K562 (cell line): ENCODE data around the gene SLC25A18. TPM values are rescaled to one million over a fixed set of nuclear protein-coding genes. Genes with fewer than 3 reads are reported as not detected.

Source experiments
- ARNT ChIP-seq, 2 experiments: fragments of 450-650 bp; IDR thresholded peaks; 2 replicates each; pipeline ENCODE4 v1.6.1; 2016; ENCODE audit warnings: mild to moderate bottlenecking in 1 of 2
- DLX4 ChIP-seq: fragments of 250-450 bp; sonication (Bioruptor Pico); IDR thresholded peaks from 2 replicates; pipeline ENCODE4 v1.6.1; 2021; ENCODE audit warnings: mild to moderate bottlenecking
- E2F5 ChIP-seq: sonication (generic); formaldehyde crosslinking; IDR thresholded peaks from 2 replicates; pipeline ENCODE4 v1.8.0; 2022; ENCODE audit warnings: mild to moderate bottlenecking, missing genetic modification reagents
- GABPB1 ChIP-seq: sonication (generic); formaldehyde crosslinking; IDR thresholded peaks from 2 replicates; pipeline ENCODE4 v1.8.0; 2022; ENCODE audit warnings: mild to moderate bottlenecking, missing genetic modification reagents
- HCFC1 ChIP-seq: IDR thresholded peaks from 2 replicates; pipeline ENCODE4 v1.6.1; 2012; ENCODE audit warnings: low read depth, low read length, improper control_type of control experiment
- HDAC1 ChIP-seq, 2 experiments: fragments of 450-650 bp; IDR thresholded peaks; 2 replicates each; pipeline ENCODE4 v1.6.1; 2016 to 2017; ENCODE audit warnings: inconsistent platforms in 1 of 2, mild to moderate bottlenecking in 1 of 2, moderate library complexity in 1 of 2
- KLF13 ChIP-seq: fragments of 450-650 bp; IDR thresholded peaks from 2 replicates; pipeline ENCODE4 v1.6.1; 2016; ENCODE audit warnings: missing genetic modification characterization, low read depth, mild to moderate bottlenecking, missing compliant biosample characterization, moderate library complexity, borderline replicate concordance
- NEUROD1 ChIP-seq: fragments of 150-350 bp; IDR thresholded peaks from 2 replicates; pipeline ENCODE4 v1.6.1; 2014; ENCODE audit warnings: borderline replicate concordance, low read length, low read depth; ENCODE audit not compliant: partially characterized antibody
- NFYB ChIP-seq: IDR thresholded peaks from 2 replicates; pipeline ENCODE4 v1.6.1; 2011; ENCODE audit warnings: mild to moderate bottlenecking, moderate library complexity; ENCODE audit not compliant: insufficient read length; ENCODE audit errors: extremely low read depth
- POLR3A ChIP-seq: IDR thresholded peaks from 2 replicates; pipeline ENCODE4 v1.6.1; 2011; ENCODE audit warnings: borderline replicate concordance, mild to moderate bottlenecking, moderate library complexity; ENCODE audit not compliant: insufficient read length, insufficient read depth; ENCODE audit errors: extremely low read depth
- SLC30A9 ChIP-seq: fragments of 250-450 bp; sonication (Bioruptor Pico); IDR thresholded peaks from 2 replicates; pipeline ENCODE4 v1.8.0; 2022; ENCODE audit warnings: mild to moderate bottlenecking, moderate library complexity
- SNRNP70 ChIP-seq: fragments of 200-400 bp; formaldehyde crosslinking; optimal IDR thresholded peaks from 2 replicates; pipeline ENCODE3; 2017; ENCODE audit warnings: low read depth, low read length
- SPI1 ChIP-seq: IDR thresholded peaks from 2 replicates; pipeline ENCODE4 v1.6.1; 2011; ENCODE audit warnings: low read depth, low read length, control low read depth, borderline replicate concordance
- SRSF9 ChIP-seq: fragments of 200-400 bp; formaldehyde crosslinking; IDR thresholded peaks from 2 replicates; pipeline ENCODE4 v1.6.1; 2017; ENCODE audit warnings: low read depth, low read length, borderline replicate concordance
- ZNF583 ChIP-seq: fragments of 250-450 bp; sonication (Bioruptor Pico); IDR thresholded peaks from 2 replicates; pipeline ENCODE4 v1.4.0; 2020
- polyA plus RNA-seq, 8 experiments: library from polyadenylated mRNA; depleted of rRNA in 4 of 8; stranded (reverse) in 5 of 8; unstranded in 3 of 8; fragments of >200 nt; fragmentation: Nextera tagmentation in 2 of 8; fragmentation: Illumina TruSeq in 1 of 8; extraction: Ambion mirVana in 2 of 8; extraction: Trizol in 1 of 8; gene quantifications; 2 replicates each; pipeline versions ENCODE4 v1.2.1 to v1.2.3, GENCODE V29; 2011 to 2014; ENCODE audit warnings: inconsistent platforms in 1 of 8, missing spikeins in 1 of 8
- total RNA-seq, 7 experiments: library from RNA; depleted of rRNA in 6 of 7; stranded (reverse); fragments of >200 nt in 6 of 7; fragmentation: Illumina TruSeq in 2 of 7; extraction: Trizol in 2 of 7; gene quantifications; 2 replicates each; pipeline versions ENCODE4 v1.2.1 to v1.2.3, GENCODE V29; 2011 to 2021; ENCODE audit warnings: low replicate concordance in 1 of 7
- TF ChIP-seq, protein P1 (sequence below): fragments of 450-650 bp; IDR thresholded peaks from 2 replicates; pipeline ENCODE4 v1.6.1; 2017; ENCODE audit warnings: antibody characterized with exemption, mild to moderate bottlenecking
- TF ChIP-seq, protein P2 (sequence below): fragments of 450-650 bp; formaldehyde crosslinking; IDR thresholded peaks from 2 replicates; pipeline ENCODE4 v1.4.0; 2022; ENCODE audit warnings: missing genetic modification characterization
- TF ChIP-seq, protein P3 (sequence below): fragments of 250-450 bp; sonication (Bioruptor Pico); IDR thresholded peaks from 2 replicates; pipeline ENCODE4 v1.5.0; 2022; ENCODE audit warnings: mild to moderate bottlenecking

Gene SLC25A18
- total and polyA plus RNA-seq, 9 of the 15 experiments (the other 6 are each of a cell fraction or from before 2014, with no cell fraction given), result 0.04 TPM; not detected in 8

GRCh38 chr22:17633217-17633997, 70.1 kb downstream of the SLC25A18 start (continued):
- no peak for TF ChIP-seq HCFC1
- no peak for TF ChIP-seq SNRNP70
- TF ChIP-seq ARNT (IDR thresholded peaks at IDR 0.05), result peak; percentile 11 to 80; a peak in 1 of 4 replicates
- no peak for TF ChIP-seq HDAC1 (IDR thresholded peaks at IDR 0.05)
- no peak for TF ChIP-seq DLX4 (CRISPR knock-in tag)
- TF ChIP-seq, protein P1, sequence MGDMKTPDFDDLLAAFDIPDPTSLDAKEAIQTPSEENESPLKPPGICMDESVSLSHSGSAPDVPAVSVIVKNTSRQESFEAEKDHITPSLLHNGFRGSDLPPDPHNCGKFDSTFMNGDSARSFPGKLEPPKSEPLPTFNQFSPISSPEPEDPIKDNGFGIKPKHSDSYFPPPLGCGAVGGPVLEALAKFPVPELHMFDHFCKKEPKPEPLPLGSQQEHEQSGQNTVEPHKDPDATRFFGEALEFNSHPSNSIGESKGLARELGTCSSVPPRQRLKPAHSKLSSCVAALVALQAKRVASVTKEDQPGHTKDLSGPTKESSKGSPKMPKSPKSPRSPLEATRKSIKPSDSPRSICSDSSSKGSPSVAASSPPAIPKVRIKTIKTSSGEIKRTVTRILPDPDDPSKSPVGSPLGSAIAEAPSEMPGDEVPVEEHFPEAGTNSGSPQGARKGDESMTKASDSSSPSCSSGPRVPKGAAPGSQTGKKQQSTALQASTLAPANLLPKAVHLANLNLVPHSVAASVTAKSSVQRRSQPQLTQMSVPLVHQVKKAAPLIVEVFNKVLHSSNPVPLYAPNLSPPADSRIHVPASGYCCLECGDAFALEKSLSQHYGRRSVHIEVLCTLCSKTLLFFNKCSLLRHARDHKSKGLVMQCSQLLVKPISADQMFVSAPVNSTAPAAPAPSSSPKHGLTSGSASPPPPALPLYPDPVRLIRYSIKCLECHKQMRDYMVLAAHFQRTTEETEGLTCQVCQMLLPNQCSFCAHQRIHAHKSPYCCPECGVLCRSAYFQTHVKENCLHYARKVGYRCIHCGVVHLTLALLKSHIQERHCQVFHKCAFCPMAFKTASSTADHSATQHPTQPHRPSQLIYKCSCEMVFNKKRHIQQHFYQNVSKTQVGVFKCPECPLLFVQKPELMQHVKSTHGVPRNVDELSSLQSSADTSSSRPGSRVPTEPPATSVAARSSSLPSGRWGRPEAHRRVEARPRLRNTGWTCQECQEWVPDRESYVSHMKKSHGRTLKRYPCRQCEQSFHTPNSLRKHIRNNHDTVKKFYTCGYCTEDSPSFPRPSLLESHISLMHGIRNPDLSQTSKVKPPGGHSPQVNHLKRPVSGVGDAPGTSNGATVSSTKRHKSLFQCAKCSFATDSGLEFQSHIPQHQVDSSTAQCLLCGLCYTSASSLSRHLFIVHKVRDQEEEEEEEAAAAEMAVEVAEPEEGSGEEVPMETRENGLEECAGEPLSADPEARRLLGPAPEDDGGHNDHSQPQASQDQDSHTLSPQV, result peak; percentile 92
- TF ChIP-seq GABPB1 (CRISPR knock-in tag), result no peak
- TF ChIP-seq E2F5, result no peak
- TF ChIP-seq, protein P2, sequence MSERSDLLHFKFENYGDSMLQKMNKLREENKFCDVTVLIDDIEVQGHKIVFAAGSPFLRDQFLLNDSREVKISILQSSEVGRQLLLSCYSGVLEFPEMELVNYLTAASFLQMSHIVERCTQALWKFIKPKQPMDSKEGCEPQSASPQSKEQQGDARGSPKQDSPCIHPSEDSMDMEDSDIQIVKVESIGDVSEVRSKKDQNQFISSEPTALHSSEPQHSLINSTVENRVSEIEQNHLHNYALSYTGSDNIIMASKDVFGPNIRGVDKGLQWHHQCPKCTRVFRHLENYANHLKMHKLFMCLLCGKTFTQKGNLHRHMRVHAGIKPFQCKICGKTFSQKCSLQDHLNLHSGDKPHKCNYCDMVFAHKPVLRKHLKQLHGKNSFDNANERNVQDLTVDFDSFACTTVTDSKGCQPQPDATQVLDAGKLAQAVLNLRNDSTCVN (CRISPR knock-in tag), result no peak
- no peak for TF ChIP-seq NFYB
- TF ChIP-seq KLF13, result no peak
- TF ChIP-seq ZNF583 (CRISPR knock-in tag), result 0 out of 2 replicates have a peak, but pooled peaks have one; percentile 28
- no peak for TF ChIP-seq POLR3A
- TF ChIP-seq, protein P3, sequence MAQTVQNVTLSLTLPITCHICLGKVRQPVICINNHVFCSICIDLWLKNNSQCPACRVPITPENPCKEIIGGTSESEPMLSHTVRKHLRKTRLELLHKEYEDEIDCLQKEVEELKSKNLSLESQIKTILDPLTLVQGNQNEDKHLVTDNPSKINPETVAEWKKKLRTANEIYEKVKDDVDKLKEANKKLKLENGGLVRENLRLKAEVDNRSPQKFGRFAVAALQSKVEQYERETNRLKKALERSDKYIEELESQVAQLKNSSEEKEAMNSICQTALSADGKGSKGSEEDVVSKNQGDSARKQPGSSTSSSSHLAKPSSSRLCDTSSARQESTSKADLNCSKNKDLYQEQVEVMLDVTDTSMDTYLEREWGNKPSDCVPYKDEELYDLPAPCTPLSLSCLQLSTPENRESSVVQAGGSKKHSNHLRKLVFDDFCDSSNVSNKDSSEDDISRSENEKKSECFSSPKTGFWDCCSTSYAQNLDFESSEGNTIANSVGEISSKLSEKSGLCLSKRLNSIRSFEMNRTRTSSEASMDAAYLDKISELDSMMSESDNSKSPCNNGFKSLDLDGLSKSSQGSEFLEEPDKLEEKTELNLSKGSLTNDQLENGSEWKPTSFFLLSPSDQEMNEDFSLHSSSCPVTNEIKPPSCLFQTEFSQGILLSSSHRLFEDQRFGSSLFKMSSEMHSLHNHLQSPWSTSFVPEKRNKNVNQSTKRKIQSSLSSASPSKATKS (CRISPR knock-in tag), result no peak
- no peak for TF ChIP-seq SPI1
- TF ChIP-seq NEUROD1, result peak; percentile 43
- no peak for TF ChIP-seq SRSF9
- TF ChIP-seq SLC30A9 (CRISPR knock-in tag), result no peak
